Measurements from ENCODE around the gene ARHGEF19. TPM values are rescaled to one million over a fixed set of nuclear protein-coding genes. Genes with fewer than 3 reads are reported as not detected.

The ARHGEF19 gene
- total and polyA plus RNA-seq, 12 donors: 4.8 to 46.2 (median 22.1) TPM

- peak; percentile 72 to 87 (median 81) for DNase-seq
- Histone ChIP-seq H3K27me3 (no peaks in the 10 kb centered on the region), H3K4me1 (replicated peaks in 1 of 2) (peaks cover 16 to 25% of the 10 kb centered on the region in 2 donors), H3K9me3 (replicated peaks in 1 of 3) (no peaks in the 10 kb centered on the region), H3K27ac (peak overlapping the region; percentile 90 to 98 (median 94)), H3K36me3 (replicated peaks in 1 of 2) (peaks cover 0 to 6% of the 10 kb centered on the region in 2 donors), H3K4me3 (peak overlapping the region in 3 of 4 donors; percentile 11 to 66 (median 24))
- no peak for TF ChIP-seq CTCF (IDR thresholded peaks at IDR 0.05)
- no peak for TF ChIP-seq POLR2A (IDR thresholded peaks at IDR 0.05)
- WGBS, 4 donors: 24 to 35% (median 29%) methylated on average over 34 to 51 of the region's 51 CpGs
- intact Hi-C loops (cut with DNase I): no loop called here
Observed at GRCh38 chr1:16207318-16208269, 4.9 kb downstream of the ARHGEF19 start.

GRCh38 chr1:16206547-16207317 lies 5.7 kb downstream of the ARHGEF19 start:
- intact Hi-C loops (cut with DNase I): no loop called here
- 0 to 1% (median 1%) methylated on average over 8 to 87 of the region's 87 CpGs for WGBS, 4 donors
- H3K27ac ChIP-seq: peak overlapping the region; percentile 90 to 98 (median 94)
- H3K36me3 ChIP-seq (replicated peaks in 1 of 2): peaks cover 0 to 6% of the 10 kb centered on the region in 2 donors
- peaks cover 16 to 25% of the 10 kb centered on the region in 2 donors for H3K4me1 ChIP-seq (replicated peaks in 1 of 2)
- no peaks in the 10 kb centered on the region for H3K27me3 ChIP-seq
- peak; percentile 97 to 99 (median 99) for DNase-seq
- TF ChIP-seq POLR2A (IDR thresholded peaks at IDR 0.05): peak; percentile 27 to 84
- no peak for TF ChIP-seq CTCF (IDR thresholded peaks at IDR 0.05)
- no peaks in the 10 kb centered on the region for H3K9me3 ChIP-seq (replicated peaks in 1 of 3)
- peak overlapping the region in 3 of 4 donors; percentile 11 to 66 (median 24) for H3K4me3 ChIP-seq

GRCh38 chr1:16205891-16206546 lies 6.4 kb downstream of the ARHGEF19 start:
- Histone ChIP-seq H3K9me3 (replicated peaks in 1 of 3) (no peaks in the 10 kb centered on the region), H3K4me3 (peak overlapping the region in 3 of 4 donors; percentile 13 to 66 (median 16)), H3K36me3 (replicated peaks in 1 of 2) (peaks cover 0 to 6% of the 10 kb centered on the region in 2 donors), H3K27ac (peak overlapping the region in 4 of 5 donors; percentile 49 to 98 (median 74)), H3K27me3 (no peaks in the 10 kb centered on the region), H3K4me1 (replicated peaks in 1 of 2) (peaks cover 16 to 25% of the 10 kb centered on the region in 2 donors)
- TF ChIP-seq POLR2A (IDR thresholded peaks at IDR 0.05): no peak
- no peak for TF ChIP-seq CTCF (IDR thresholded peaks at IDR 0.05)
- 30 to 49% (median 33%) methylated on average over 13 to 38 of the region's 38 CpGs for WGBS, 4 donors
- peak in 1 of 7 donors; percentile 62 for DNase-seq
- intact Hi-C loops (cut with DNase I): no loop called here

All from adrenal gland (tissue), 12 donors.